Measurements from ENCODE around the gene C8B. TPM values are rescaled to one million over a fixed set of nuclear protein-coding genes. Genes with fewer than 3 reads are reported as not detected.

Gene C8B
- polyA plus RNA-seq (2013, experiment 1 of 2): not detected
- polyA plus RNA-seq (2013, experiment 2 of 2): not detected

GRCh38 chr1:56965916-56966697 is at the start of gene C8B:
C8B (minus strand) TSS chr1:56966015; CDS start chr1:56965948, 67 bp downstream.
- Histone ChIP-seq H3K9ac (ENCODE audit: low read length) (no peak within 1 kb of the TSS), H3K23ac (ENCODE audit: low read length in 2 of 2) (no peak within 1 kb of the TSS), H4K91ac (ENCODE audit: low read length) (no peak within 1 kb of the TSS), H3K4me2 (ENCODE audit: low read length, poor library complexity, severe bottlenecking) (no peak within 1 kb of the TSS), H3K36me3 (ENCODE audit: control insufficient read depth in 1 of 2, insufficient read depth in 2 of 2, low read depth in 1 of 2, low read length in 2 of 2) (no peaks in the 10 kb centered on the region), H2BK120ac (ENCODE audit: low read depth, low read length) (no peak within 1 kb of the TSS), H4K8ac (ENCODE audit: low read length) (no peak within 1 kb of the TSS), H2AFZ (ENCODE audit: low read depth, low read length) (no peak within 1 kb of the TSS), H2BK12ac (ENCODE audit: low read length in 2 of 2) (no peak within 1 kb of the TSS), H3K14ac (ENCODE audit: low read length in 2 of 2) (no peak within 1 kb of the TSS), H3K9me3 (ENCODE audit: control insufficient read depth, low read length) (peaks cover 3% of the 10 kb centered on the region), H2BK5ac (ENCODE audit: low read depth, low read length, poor library complexity, severe bottlenecking) (no peak within 1 kb of the TSS), H3K4me1 (ENCODE audit: control insufficient read depth, insufficient read depth, low read depth, low read length) (no peaks in the 10 kb centered on the region), H2BK15ac (ENCODE audit: low read depth, poor library complexity, severe bottlenecking) (no peak within 1 kb of the TSS), H3K18ac (ENCODE audit: low read depth in 1 of 2, low read length in 2 of 2) (no peak within 1 kb of the TSS), H3K4ac (ENCODE audit: low read depth in 1 of 2, low read length in 2 of 2) (no peak within 1 kb of the TSS), H3K27ac (ENCODE audit: low read length, poor library complexity, severe bottlenecking) (no peak within 1 kb of the TSS), H3K4me3 (ENCODE audit: insufficient read depth in 1 of 2, low read depth in 1 of 2, low read length in 2 of 2) (no peak within 1 kb of the TSS), H2AK5ac (ENCODE audit: low read length, severe bottlenecking) (no peak within 1 kb of the TSS), H3K79me1 (replicated peaks; ENCODE audit: low read length, poor library complexity, severe bottlenecking) (no peaks in the 10 kb centered on the region), H3K27me3 (ENCODE audit: control insufficient read depth in 1 of 2, insufficient read depth in 1 of 2, low read length in 2 of 2) (no peaks in the 10 kb centered on the region)
- whole genome bisulfite sequencing: 81% methylated on average over 3 of the region's 3 CpGs
- DNase-seq: no peak

DNA sequence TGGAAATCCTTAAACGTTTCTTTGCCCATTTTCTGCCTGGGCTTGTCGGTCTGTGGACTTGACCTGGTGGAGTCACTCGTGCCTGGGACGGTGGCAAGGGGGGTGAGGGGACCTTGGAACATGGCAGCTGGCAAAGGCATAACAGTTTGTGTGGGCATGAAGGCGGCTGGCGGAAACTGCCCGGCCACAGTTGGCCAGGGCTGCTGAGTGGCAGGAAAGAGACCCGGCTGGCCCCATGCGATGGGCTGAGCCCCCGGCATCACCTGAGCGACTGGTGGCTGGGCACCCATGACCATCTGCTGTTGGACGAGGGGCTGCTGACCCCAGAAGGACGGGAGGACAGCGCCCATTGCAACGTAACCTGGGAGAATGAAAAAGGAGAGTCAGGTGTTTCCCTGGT is 49.3 kb upstream of the C8B start:
- no peaks in the 10 kb centered on the region for H3K4me1 ChIP-seq (ENCODE audit: control insufficient read depth, insufficient read depth, low read depth, low read length)
- H3K4me2 ChIP-seq (ENCODE audit: low read length, poor library complexity, severe bottlenecking): no peak overlapping the region
- H2BK12ac ChIP-seq (ENCODE audit: low read length in 2 of 2): no peak overlapping the region
- DNase-seq: no peak
- H2BK15ac ChIP-seq (ENCODE audit: low read depth, poor library complexity, severe bottlenecking): no peak overlapping the region
- no peak overlapping the region for H3K9ac ChIP-seq (ENCODE audit: low read length)
- no peak overlapping the region for H3K4ac ChIP-seq (ENCODE audit: low read depth in 1 of 2, low read length in 2 of 2)
- no peak overlapping the region for H3K18ac ChIP-seq (ENCODE audit: low read depth in 1 of 2, low read length in 2 of 2)
- no peak overlapping the region for H4K91ac ChIP-seq (ENCODE audit: low read length)
- H2AK5ac ChIP-seq (ENCODE audit: low read length, severe bottlenecking): no peak overlapping the region
- H2BK120ac ChIP-seq (ENCODE audit: low read depth, low read length): no peak overlapping the region
- no peak overlapping the region for H2BK5ac ChIP-seq (ENCODE audit: low read depth, low read length, poor library complexity, severe bottlenecking)
- H4K8ac ChIP-seq (ENCODE audit: low read length): no peak overlapping the region
- no peak overlapping the region for H3K27ac ChIP-seq (ENCODE audit: low read length, poor library complexity, severe bottlenecking)
- no peak overlapping the region for H3K23ac ChIP-seq (ENCODE audit: low read length in 2 of 2)
- peak overlapping the region in 1 of 2 experiments; percentile 72 for H3K14ac ChIP-seq (ENCODE audit: low read length in 2 of 2)
- H3K4me3 ChIP-seq (ENCODE audit: insufficient read depth in 1 of 2, low read depth in 1 of 2, low read length in 2 of 2): no peak overlapping the region
- H3K27me3 ChIP-seq (ENCODE audit: control insufficient read depth in 1 of 2, insufficient read depth in 1 of 2, low read length in 2 of 2): no peaks in the 10 kb centered on the region
- WGBS: 85% methylated on average over 15 of the region's 15 CpGs
- no peaks in the 10 kb centered on the region for H3K36me3 ChIP-seq (ENCODE audit: control insufficient read depth in 1 of 2, insufficient read depth in 2 of 2, low read depth in 1 of 2, low read length in 2 of 2)
- H3K79me1 ChIP-seq (replicated peaks; ENCODE audit: low read length, poor library complexity, severe bottlenecking): no peaks in the 10 kb centered on the region
- H2AFZ ChIP-seq (ENCODE audit: low read depth, low read length): no peak overlapping the region
- H3K9me3 ChIP-seq (ENCODE audit: control insufficient read depth, low read length): no peaks in the 10 kb centered on the region

DNA sequence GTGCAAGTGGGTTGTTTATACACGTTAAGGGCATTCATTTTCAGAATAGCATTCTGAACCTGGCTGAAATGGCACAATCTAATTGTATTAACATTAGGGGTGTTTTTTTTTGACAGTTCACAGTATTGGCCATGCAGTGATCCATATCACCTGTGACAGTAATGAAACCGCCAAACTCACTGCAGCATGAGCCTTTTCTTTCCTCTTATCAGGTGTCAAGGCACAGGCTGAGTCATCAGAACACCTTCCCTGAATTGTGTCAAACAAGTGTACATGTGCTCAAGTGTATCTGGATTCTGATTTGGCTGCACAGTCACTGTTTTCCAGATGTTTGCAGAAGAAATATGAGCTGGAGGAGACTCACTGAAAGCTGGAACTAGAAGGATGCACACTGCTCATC is 47.7 kb upstream of the C8B start:
- Histone ChIP-seq H3K14ac (ENCODE audit: low read length in 2 of 2) (no peak overlapping the region), H3K4me3 (ENCODE audit: insufficient read depth in 1 of 2, low read depth in 1 of 2, low read length in 2 of 2) (no peak overlapping the region), H2BK5ac (ENCODE audit: low read depth, low read length, poor library complexity, severe bottlenecking) (no peak overlapping the region), H3K23ac (ENCODE audit: low read length in 2 of 2) (no peak overlapping the region), H2BK15ac (ENCODE audit: low read depth, poor library complexity, severe bottlenecking) (no peak overlapping the region), H3K79me1 (replicated peaks; ENCODE audit: low read length, poor library complexity, severe bottlenecking) (no peaks in the 10 kb centered on the region), H4K91ac (ENCODE audit: low read length) (no peak overlapping the region), H3K9me3 (ENCODE audit: control insufficient read depth, low read length) (no peaks in the 10 kb centered on the region), H2AK5ac (ENCODE audit: low read length, severe bottlenecking) (no peak overlapping the region), H3K4ac (ENCODE audit: low read depth in 1 of 2, low read length in 2 of 2) (no peak overlapping the region), H3K18ac (ENCODE audit: low read depth in 1 of 2, low read length in 2 of 2) (no peak overlapping the region), H3K4me2 (ENCODE audit: low read length, poor library complexity, severe bottlenecking) (no peak overlapping the region), H2AFZ (ENCODE audit: low read depth, low read length) (no peak overlapping the region), H2BK12ac (ENCODE audit: low read length in 2 of 2) (no peak overlapping the region), H4K8ac (ENCODE audit: low read length) (no peak overlapping the region), H3K4me1 (ENCODE audit: control insufficient read depth, insufficient read depth, low read depth, low read length) (no peaks in the 10 kb centered on the region), H2BK120ac (ENCODE audit: low read depth, low read length) (no peak overlapping the region), H3K36me3 (ENCODE audit: control insufficient read depth in 1 of 2, insufficient read depth in 2 of 2, low read depth in 1 of 2, low read length in 2 of 2) (no peaks in the 10 kb centered on the region), H3K27ac (ENCODE audit: low read length, poor library complexity, severe bottlenecking) (no peak overlapping the region), H3K9ac (ENCODE audit: low read length) (no peak overlapping the region), H3K27me3 (ENCODE audit: control insufficient read depth in 1 of 2, insufficient read depth in 1 of 2, low read length in 2 of 2) (no peaks in the 10 kb centered on the region)
- no peak for DNase-seq
- 69% methylated on average over 2 of the region's 2 CpGs for WGBS

DNA sequence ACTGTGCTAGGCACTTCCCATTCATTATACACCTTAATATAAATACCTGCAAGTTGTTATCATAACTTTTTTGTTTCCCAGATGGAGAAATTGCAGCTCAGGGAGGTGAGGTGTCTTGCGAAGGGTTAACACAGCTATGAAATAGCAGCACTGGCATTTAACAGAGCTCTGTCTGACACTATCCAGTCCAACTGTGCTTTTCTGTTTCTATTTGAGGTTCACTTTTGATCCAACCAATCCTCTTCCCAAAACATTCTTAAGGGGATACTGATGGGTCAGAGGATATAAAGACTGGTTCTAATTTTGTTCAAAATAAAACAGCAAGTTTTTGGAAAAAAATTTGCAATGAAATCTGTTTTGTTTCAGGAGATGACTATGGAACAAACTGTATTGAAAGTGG is 46.5 kb upstream of the C8B start:
- Histone ChIP-seq H2AFZ (ENCODE audit: low read depth, low read length) (no peak overlapping the region), H3K9ac (ENCODE audit: low read length) (no peak overlapping the region), H3K27ac (ENCODE audit: low read length, poor library complexity, severe bottlenecking) (no peak overlapping the region), H3K9me3 (ENCODE audit: control insufficient read depth, low read length) (no peaks in the 10 kb centered on the region), H3K4me2 (ENCODE audit: low read length, poor library complexity, severe bottlenecking) (no peak overlapping the region), H2BK12ac (ENCODE audit: low read length in 2 of 2) (no peak overlapping the region), H3K4ac (ENCODE audit: low read depth in 1 of 2, low read length in 2 of 2) (no peak overlapping the region), H3K14ac (ENCODE audit: low read length in 2 of 2) (no peak overlapping the region), H3K36me3 (ENCODE audit: control insufficient read depth in 1 of 2, insufficient read depth in 2 of 2, low read depth in 1 of 2, low read length in 2 of 2) (no peaks in the 10 kb centered on the region), H2BK5ac (ENCODE audit: low read depth, low read length, poor library complexity, severe bottlenecking) (no peak overlapping the region), H3K4me1 (ENCODE audit: control insufficient read depth, insufficient read depth, low read depth, low read length) (no peaks in the 10 kb centered on the region), H3K4me3 (ENCODE audit: insufficient read depth in 1 of 2, low read depth in 1 of 2, low read length in 2 of 2) (no peak overlapping the region), H2AK5ac (ENCODE audit: low read length, severe bottlenecking) (no peak overlapping the region), H3K23ac (ENCODE audit: low read length in 2 of 2) (no peak overlapping the region), H2BK15ac (ENCODE audit: low read depth, poor library complexity, severe bottlenecking) (no peak overlapping the region), H3K18ac (ENCODE audit: low read depth in 1 of 2, low read length in 2 of 2) (no peak overlapping the region), H4K8ac (ENCODE audit: low read length) (no peak overlapping the region), H2BK120ac (ENCODE audit: low read depth, low read length) (no peak overlapping the region), H3K79me1 (replicated peaks; ENCODE audit: low read length, poor library complexity, severe bottlenecking) (no peaks in the 10 kb centered on the region), H3K27me3 (ENCODE audit: control insufficient read depth in 1 of 2, insufficient read depth in 1 of 2, low read length in 2 of 2) (no peaks in the 10 kb centered on the region), H4K91ac (ENCODE audit: low read length) (no peak overlapping the region)
- DNase-seq: no peak
- 89% methylated on average over 1 of the region's 1 CpG for WGBS

Data from mesenchymal stem cell (in vitro differentiated cells and primary cell).